IMR-90 (cell line): ENCODE data around the gene POLR2J.

Source experiments
- BHLHE40 ChIP-seq: fragments of 150-350 bp; IDR thresholded peaks from 2 replicates; pipeline ENCODE4 v1.6.1; 2016; ENCODE audit warnings: mild to moderate bottlenecking, low read depth, low read length
- CEBPB ChIP-seq: IDR thresholded peaks from 2 replicates; pipeline ENCODE4 v1.6.1; 2012; ENCODE audit warnings: low read depth, low read length, improper control_type of control experiment
- MAFK ChIP-seq: IDR thresholded peaks from 2 replicates; pipeline ENCODE4 v1.6.1; 2012; ENCODE audit warnings: low read depth, low read length, improper control_type of control experiment
- MAZ ChIP-seq: IDR thresholded peaks from 2 replicates; pipeline ENCODE4 v1.6.1; 2012; ENCODE audit warnings: low read depth, mild to moderate bottlenecking, low read length, improper control_type of control experiment, moderate library complexity, borderline replicate concordance
- POLR2A ChIP-seq: IDR thresholded peaks from 2 replicates; pipeline ENCODE4 v1.6.1; 2012; ENCODE audit warnings: mild to moderate bottlenecking, low read depth, low read length
- RAD21 ChIP-seq: IDR thresholded peaks from 2 replicates; pipeline ENCODE4 v1.6.1; 2012; ENCODE audit warnings: low read length, improper control_type of control experiment
- RCOR1 ChIP-seq: IDR thresholded peaks from 2 replicates; pipeline ENCODE4 v1.6.1; 2012; ENCODE audit warnings: mild to moderate bottlenecking, low read length, improper control_type of control experiment; ENCODE audit not compliant: insufficient replicate concordance
- RFX5 ChIP-seq: IDR thresholded peaks from 2 replicates; pipeline ENCODE4 v1.8.0; 2012; ENCODE audit warnings: low read depth, mild to moderate bottlenecking, low read length, moderate library complexity
- SMC3 ChIP-seq: fragments of 150-350 bp; IDR thresholded peaks from 2 replicates; pipeline ENCODE4 v1.6.1; 2016; ENCODE audit warnings: low read depth, mild to moderate bottlenecking, antibody characterized with exemption, low read length, moderate library complexity
- TF ChIP-seq, protein P1 (sequence below): conservative IDR thresholded peaks from 2 replicates; pipeline ENCODE4 v1.5.1; 2012; ENCODE audit warnings: mild to moderate bottlenecking, low read depth, low read length, improper control_type of control experiment
- TF ChIP-seq, protein P2 (sequence below): fragments of 150-350 bp; IDR thresholded peaks from 2 replicates; pipeline ENCODE4 v1.6.1; 2016; ENCODE audit warnings: low read depth, mild to moderate bottlenecking, low read length, moderate library complexity, borderline replicate concordance
- TF ChIP-seq, protein P3 (sequence below): fragments of 150-350 bp; IDR thresholded peaks from 2 replicates; pipeline ENCODE4 v1.6.1; 2017; ENCODE audit warnings: mild to moderate bottlenecking, antibody characterized with exemption, low read length, low read depth

DNA sequence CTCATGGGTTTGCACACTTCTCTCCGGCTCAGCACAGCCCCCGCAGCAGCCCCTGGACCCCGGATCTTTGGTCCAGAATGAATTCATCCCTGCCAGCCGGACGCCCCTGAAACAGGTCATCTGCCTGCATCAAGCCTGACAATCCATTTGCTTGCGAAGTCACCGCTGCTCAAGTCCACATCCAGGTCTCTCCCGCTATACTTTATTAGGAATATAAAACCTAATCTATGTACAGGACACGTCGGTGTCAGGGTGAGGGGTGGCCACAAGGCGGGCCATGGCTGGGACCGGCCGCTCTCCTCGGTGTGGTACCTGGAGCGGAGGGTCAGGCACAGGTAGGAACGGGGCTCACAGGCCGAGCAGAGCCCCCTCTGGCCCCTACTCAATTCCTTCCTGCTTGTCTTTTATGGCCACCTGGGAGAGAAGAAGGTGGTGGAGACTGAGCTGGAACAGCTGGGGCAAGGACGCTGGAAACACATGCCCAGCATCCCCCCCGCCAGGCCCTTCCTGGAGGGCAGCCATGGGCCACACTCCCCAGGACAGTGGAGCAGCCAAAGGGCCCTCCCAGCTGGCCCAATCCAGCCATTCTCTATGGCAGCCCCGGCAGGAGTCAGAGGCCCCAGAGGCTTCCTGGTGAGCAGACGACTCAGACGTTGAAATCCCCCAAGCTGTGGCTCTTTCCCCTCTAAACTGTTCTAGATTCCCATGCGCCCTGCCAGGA is 5.3 kb downstream of the POLR2J start:
- TF ChIP-seq POLR2A (no peak), CEBPB (no peak), RFX5 (no peak), RAD21 (no peak), RCOR1 (no peak), SMC3 (no peak), MAZ (no peak), MAFK (no peak), BHLHE40 (no peak)
- TF ChIP-seq, protein P1, sequence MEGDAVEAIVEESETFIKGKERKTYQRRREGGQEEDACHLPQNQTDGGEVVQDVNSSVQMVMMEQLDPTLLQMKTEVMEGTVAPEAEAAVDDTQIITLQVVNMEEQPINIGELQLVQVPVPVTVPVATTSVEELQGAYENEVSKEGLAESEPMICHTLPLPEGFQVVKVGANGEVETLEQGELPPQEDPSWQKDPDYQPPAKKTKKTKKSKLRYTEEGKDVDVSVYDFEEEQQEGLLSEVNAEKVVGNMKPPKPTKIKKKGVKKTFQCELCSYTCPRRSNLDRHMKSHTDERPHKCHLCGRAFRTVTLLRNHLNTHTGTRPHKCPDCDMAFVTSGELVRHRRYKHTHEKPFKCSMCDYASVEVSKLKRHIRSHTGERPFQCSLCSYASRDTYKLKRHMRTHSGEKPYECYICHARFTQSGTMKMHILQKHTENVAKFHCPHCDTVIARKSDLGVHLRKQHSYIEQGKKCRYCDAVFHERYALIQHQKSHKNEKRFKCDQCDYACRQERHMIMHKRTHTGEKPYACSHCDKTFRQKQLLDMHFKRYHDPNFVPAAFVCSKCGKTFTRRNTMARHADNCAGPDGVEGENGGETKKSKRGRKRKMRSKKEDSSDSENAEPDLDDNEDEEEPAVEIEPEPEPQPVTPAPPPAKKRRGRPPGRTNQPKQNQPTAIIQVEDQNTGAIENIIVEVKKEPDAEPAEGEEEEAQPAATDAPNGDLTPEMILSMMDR: no peak
- TF ChIP-seq, protein P2, sequence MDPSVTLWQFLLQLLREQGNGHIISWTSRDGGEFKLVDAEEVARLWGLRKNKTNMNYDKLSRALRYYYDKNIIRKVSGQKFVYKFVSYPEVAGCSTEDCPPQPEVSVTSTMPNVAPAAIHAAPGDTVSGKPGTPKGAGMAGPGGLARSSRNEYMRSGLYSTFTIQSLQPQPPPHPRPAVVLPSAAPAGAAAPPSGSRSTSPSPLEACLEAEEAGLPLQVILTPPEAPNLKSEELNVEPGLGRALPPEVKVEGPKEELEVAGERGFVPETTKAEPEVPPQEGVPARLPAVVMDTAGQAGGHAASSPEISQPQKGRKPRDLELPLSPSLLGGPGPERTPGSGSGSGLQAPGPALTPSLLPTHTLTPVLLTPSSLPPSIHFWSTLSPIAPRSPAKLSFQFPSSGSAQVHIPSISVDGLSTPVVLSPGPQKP: no peak
- TF ChIP-seq, protein P3, sequence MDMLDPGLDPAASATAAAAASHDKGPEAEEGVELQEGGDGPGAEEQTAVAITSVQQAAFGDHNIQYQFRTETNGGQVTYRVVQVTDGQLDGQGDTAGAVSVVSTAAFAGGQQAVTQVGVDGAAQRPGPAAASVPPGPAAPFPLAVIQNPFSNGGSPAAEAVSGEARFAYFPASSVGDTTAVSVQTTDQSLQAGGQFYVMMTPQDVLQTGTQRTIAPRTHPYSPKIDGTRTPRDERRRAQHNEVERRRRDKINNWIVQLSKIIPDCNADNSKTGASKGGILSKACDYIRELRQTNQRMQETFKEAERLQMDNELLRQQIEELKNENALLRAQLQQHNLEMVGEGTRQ: no peak
